H1 (cell line): ENCODE measurements around the gene UBXN1. TPM values are rescaled to one million over a fixed set of nuclear protein-coding genes. Genes with fewer than 3 reads are reported as not detected.

Source experiments
- CTCF ChIA-PET: fragments of 300-600 bp; sonication (Branson Sonifier 250); formaldehyde crosslinking; loops from one replicate; lab custom pipeline; 2021; ENCODE audit not compliant: partially characterized antibody; lab: Charles Lee
- POLR2A ChIA-PET: fragments of 300-600 bp; sonication (Branson Sonifier 250); formaldehyde crosslinking; loops from one replicate; lab custom pipeline; 2021; ENCODE audit warnings: inconsistent platforms; ENCODE audit not compliant: partially characterized antibody; lab: Charles Lee
- DNase-seq, 2 experiments: peaks; one replicate each; pipeline versions ENCODE4 v3.0.0 to v3.0.0-alpha.2; 2010 to 2022; ENCODE audit warnings: low spot score in 2 of 2, low read depth in 1 of 2, mixed read lengths in 1 of 2
- FAIRE-seq: peaks from 2 replicates; lab custom pipeline; 2011; peaks lifted over from hg19 to GRCh38; lab: Jason Lieb, UNC
- H2AFZ ChIP-seq: 2 replicates; pipeline ENCODE4 v1.8.1; 2012; ENCODE audit warnings: low read length, inconsistent platforms
- H2AK5ac ChIP-seq: 2 replicates; pipeline ENCODE4 v1.6.1; 2013; ENCODE audit warnings: low read depth, low read length
- H2BK120ac ChIP-seq: replicated peaks from 2 replicates; pipeline ENCODE3; 2013; ENCODE audit warnings: low read depth, low read length, inconsistent platforms
- H2BK12ac ChIP-seq: 2 replicates; pipeline ENCODE4 v1.6.1; 2013; ENCODE audit warnings: low read depth, low read length
- H2BK15ac ChIP-seq: 2 replicates; pipeline ENCODE4 v1.6.1; 2013; ENCODE audit warnings: low read length
- H2BK20ac ChIP-seq: 2 replicates; pipeline ENCODE4 v1.6.1; 2013; ENCODE audit warnings: low read length
- H2BK5ac ChIP-seq: 2 replicates; pipeline ENCODE4 v1.6.1; 2013; ENCODE audit warnings: low read depth, low read length
- H3K14ac ChIP-seq: 2 replicates; pipeline ENCODE4 v1.6.1; 2013; ENCODE audit warnings: inconsistent platforms; ENCODE audit not compliant: insufficient read length
- H3K18ac ChIP-seq: 2 replicates; pipeline ENCODE4 v1.6.1; 2013; ENCODE audit warnings: low read length; ENCODE audit errors: extremely low read depth
- H3K23ac ChIP-seq: 2 replicates; pipeline ENCODE4 v1.6.1; 2013; ENCODE audit warnings: inconsistent platforms; ENCODE audit not compliant: insufficient read length
- H3K23me2 ChIP-seq: 2 replicates; pipeline ENCODE4 v1.6.1; 2013; ENCODE audit warnings: low read depth, low read length
- H3K27ac ChIP-seq: 2 replicates; pipeline ENCODE4 v1.6.1; 2011; ENCODE audit warnings: low read depth, low read length, inconsistent platforms
- H3K27me3 ChIP-seq, 4 experiments: replicated peaks in 1 of 4; 1 replicate in 1 of 4; 2 replicates in 3 of 4; pipeline versions ENCODE4 v1.6.1 to v1.8.1; 2011 to 2013; ENCODE audit warnings: low read length in 3 of 4, mild to moderate bottlenecking in 3 of 4, inconsistent platforms in 2 of 4, mixed read lengths in 2 of 4, moderate library complexity in 1 of 4; ENCODE audit not compliant: control insufficient read depth in 3 of 4, insufficient read depth in 3 of 4; ENCODE audit errors: extremely low read depth in 1 of 4
- H3K36me3 ChIP-seq, 4 experiments: 2 replicates each; pipeline versions ENCODE4 v1.6.1 to v1.8.1; 2011 to 2013; ENCODE audit warnings: mild to moderate bottlenecking in 4 of 4, low read length in 3 of 4, moderate library complexity in 2 of 4, control low read depth in 1 of 4, inconsistent platforms in 1 of 4; ENCODE audit not compliant: insufficient read depth in 4 of 4, control insufficient read depth in 2 of 4
- H3K4ac ChIP-seq: replicated peaks from 2 replicates; pipeline ENCODE3; 2013; ENCODE audit warnings: low read length, low read depth, mixed read lengths, inconsistent platforms; ENCODE audit not compliant: insufficient read length
- H3K4me1 ChIP-seq, 4 experiments: replicated peaks in 1 of 4; 1 replicate in 1 of 4; 2 replicates in 3 of 4; pipeline versions ENCODE4 v1.6.1 to v1.8.1; 2011 to 2013; ENCODE audit warnings: low read length in 3 of 4, inconsistent platforms in 2 of 4, mixed read lengths in 1 of 4; ENCODE audit not compliant: insufficient read depth in 4 of 4, control insufficient read depth in 3 of 4
- H3K4me2 ChIP-seq, 2 experiments: 2 replicates each; pipeline versions ENCODE4 v1.6.1 to v1.8.1; 2011 to 2013; ENCODE audit warnings: low read depth in 2 of 2, low read length in 2 of 2, control low read depth in 1 of 2, inconsistent platforms in 1 of 2, mild to moderate bottlenecking in 1 of 2; ENCODE audit not compliant: insufficient read depth in 1 of 2
- H3K4me3 ChIP-seq, 4 experiments: fragments of 200-600, 300-600 bp in 1 of 4; sonication (generic), shearing (Covaris generic), sonication (Bioruptor Twin) in 1 of 4; 2 replicates each; pipeline versions ENCODE4 v1.5.1 to v1.8.1; 2011 to 2016; ENCODE audit warnings: low read length in 4 of 4, low read depth in 3 of 4, control low read depth in 2 of 4, inconsistent platforms in 2 of 4, mild to moderate bottlenecking in 2 of 4, mixed read lengths in 1 of 4, moderate library complexity in 1 of 4; ENCODE audit not compliant: insufficient read depth in 2 of 4; ENCODE audit errors: extremely low read depth in 1 of 4
- H3K56ac ChIP-seq: replicated peaks from 2 replicates; pipeline ENCODE3; 2013; ENCODE audit warnings: low read depth, mild to moderate bottlenecking, mixed read lengths, low read length, inconsistent platforms; ENCODE audit not compliant: insufficient read length
- H3K79me1 ChIP-seq: 2 replicates; pipeline ENCODE4 v1.6.1; 2013; ENCODE audit warnings: low read depth, low read length, control low read depth
- H3K79me2 ChIP-seq, 2 experiments: 2 replicates each; pipeline versions ENCODE4 v1.6.1 to v1.8.1; 2012 to 2013; ENCODE audit warnings: low read length in 2 of 2, mild to moderate bottlenecking in 2 of 2, inconsistent platforms in 1 of 2; ENCODE audit not compliant: insufficient read depth in 2 of 2, control insufficient read depth in 1 of 2
- H3K9ac ChIP-seq, 4 experiments: replicated peaks in 1 of 4; 1 replicate in 1 of 4; 2 replicates in 3 of 4; pipeline versions ENCODE4 v1.6.1 to v1.8.1; 2011 to 2013; ENCODE audit warnings: low read depth in 3 of 4, low read length in 3 of 4, control low read depth in 2 of 4, mild to moderate bottlenecking in 2 of 4, moderate library complexity in 2 of 4, inconsistent platforms in 1 of 4; ENCODE audit errors: extremely low read depth in 1 of 4
- H3K9me3 ChIP-seq, 2 experiments: 2 replicates each; pipeline versions ENCODE4 v1.6.1 to v1.8.1; 2012 to 2013; ENCODE audit warnings: mild to moderate bottlenecking in 2 of 2, moderate library complexity in 2 of 2, control low read depth in 1 of 2, inconsistent platforms in 1 of 2, low read depth in 1 of 2, low read length in 1 of 2, mixed read lengths in 1 of 2; ENCODE audit not compliant: insufficient read depth in 2 of 2
- H4K20me1 ChIP-seq, 2 experiments: replicated peaks in 1 of 2; 2 replicates each; pipeline versions ENCODE3 to v1.8.1; 2011 to 2013; ENCODE audit warnings: inconsistent platforms in 2 of 2, low read length in 2 of 2, mild to moderate bottlenecking in 1 of 2; ENCODE audit not compliant: insufficient read depth in 2 of 2, control insufficient read depth in 1 of 2
- H4K5ac ChIP-seq: 2 replicates; pipeline ENCODE4 v1.6.1; 2013; ENCODE audit warnings: low read length, low read depth, mixed read lengths, inconsistent platforms; ENCODE audit not compliant: insufficient read length
- H4K8ac ChIP-seq: 2 replicates; pipeline ENCODE4 v1.8.0; 2013; ENCODE audit warnings: mild to moderate bottlenecking, moderate library complexity, low read length, inconsistent platforms; ENCODE audit not compliant: insufficient read depth; ENCODE audit errors: extremely low read depth
- H4K91ac ChIP-seq: replicated peaks from 2 replicates; pipeline ENCODE3; 2013; ENCODE audit warnings: low read length, mixed read lengths, inconsistent platforms; ENCODE audit not compliant: insufficient read length
- KDM1A ChIP-seq: fragments of 200-600, 300-600 bp; sonication (generic); IDR thresholded peaks from 2 replicates; pipeline ENCODE4 v1.7.1; 2016; ENCODE audit warnings: mild to moderate bottlenecking, low read length, borderline replicate concordance
- WGBS, 2 experiments: shearing (Covaris generic) in 1 of 2; methylation state at CpG; one replicate each; pipeline versions ENCODE4 v1.1.6 to v1.1.7; 2013 to 2015; ENCODE audit warnings: low lambda C conversion rate in 2 of 2, mixed read lengths in 2 of 2, inconsistent platforms in 1 of 2, low coverage in 1 of 2, missing lambda C conversion rate in 1 of 2; ENCODE audit not compliant: insufficient replicate concordance in 2 of 2, insufficient coverage in 1 of 2, insufficient read length in 1 of 2; ENCODE audit errors: extremely low coverage in 1 of 2, missing lambda C conversion rate in 1 of 2; 5-methylcytosine and 5-hydroxymethylcytosine counted together
- polyA plus RNA-seq, 7 experiments: library from polyadenylated mRNA; depleted of rRNA in 3 of 7; stranded (reverse) in 5 of 7; unstranded in 2 of 7; fragments of >200 nt in 5 of 7; fragments of 200-250 nt in 2 of 7; gene quantifications; 1 replicate in 5 of 7; 2 replicates in 1 of 7; 4 replicates in 1 of 7; pipeline versions ENCODE4 v1.2.1 to v1.2.3, GENCODE V29; 2011 to 2013; ENCODE audit warnings: missing spikeins in 2 of 7, mixed read lengths in 2 of 7
- total RNA-seq: library from RNA; stranded (reverse); fragmentation: NEBNext Ultra II Directional; extraction: Animal tissue kit (Norgen Biotek cat#: 25700); gene quantifications from 2 replicates; pipeline ENCODE4 v1.2.1, GENCODE V29; 2021
- TF ChIP-seq, protein P1 (sequence below): IDR thresholded peaks from 2 replicates; pipeline ENCODE4 v1.6.1; 2012; ENCODE audit warnings: inconsistent platforms

Gene UBXN1
- total and polyA plus RNA-seq, 2 of the 8 experiments (the other 6 are each of a cell fraction or from before 2014, with no cell fraction given): 78.6 to 114 TPM

DNA sequence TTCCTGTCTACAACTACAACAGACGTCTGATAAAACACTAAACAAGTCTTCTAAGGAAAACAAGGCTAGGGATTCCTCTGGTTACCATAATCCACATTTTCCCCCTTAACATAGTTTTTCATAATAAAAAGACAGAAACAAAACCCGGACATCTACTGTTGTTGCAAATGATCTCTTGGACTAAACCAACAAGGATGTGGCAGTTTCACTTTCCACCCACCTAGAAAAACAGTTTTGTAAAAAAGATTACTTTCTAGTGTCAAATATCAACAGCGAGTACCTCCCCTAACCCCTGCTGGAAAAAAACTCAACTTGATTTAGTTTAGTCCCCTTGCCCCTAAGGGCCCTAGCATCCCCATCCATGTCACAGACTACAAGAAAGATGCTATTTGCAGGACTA is 34.0 kb upstream of the UBXN1 start:
- POLR2A ChIA-PET: interaction anchor here (0.9 to 61.4 kb wide), 6 partner anchors 10 to 177 kb away, joined by 3 to 2041 read pairs (median 4); partner anchors contain the start of genes C11orf98, CSKMT, GANAB and HNRNPUL2
- no peak for FAIRE-seq

More for the DNA sequence above, 34.0 kb upstream of the UBXN1 start:
- no peak overlapping the region for H4K91ac ChIP-seq
- peaks cover 0 to 3% of the 10 kb centered on the region in 2 experiments for H4K20me1 ChIP-seq
- H3K36me3 ChIP-seq: peaks cover 26 to 72% (median 50%) of the 10 kb centered on the region in 4 experiments
- WGBS, 2 experiments: 89% methylated on average over 3 of the region's 3 CpGs; no CpG with 5 or more reads in 1 of the 2 experiments
- no peak overlapping the region for H3K9ac ChIP-seq
- H3K4me3 ChIP-seq: no peak overlapping the region
- H2BK12ac ChIP-seq: no peak overlapping the region
- H3K14ac ChIP-seq: no peak overlapping the region
- H3K4me1 ChIP-seq: peaks cover 3 to 32% (median 14%) of the 10 kb centered on the region in 4 experiments
- H2BK5ac ChIP-seq: no peak overlapping the region
- H3K18ac ChIP-seq: no peak overlapping the region
- no peak overlapping the region for H2BK15ac ChIP-seq
- no peak overlapping the region for H2BK120ac ChIP-seq
- no peaks in the 10 kb centered on the region for H3K9me3 ChIP-seq
- DNase-seq: no peak
- no peak overlapping the region for H3K56ac ChIP-seq
- H4K8ac ChIP-seq: no peak overlapping the region
- no peak overlapping the region for H3K4ac ChIP-seq
- CTCF ChIA-PET: interaction anchor here (0.8 to 4.0 kb wide), 3 partner anchors 11 to 73 kb away, joined by 3 to 26 read pairs (median 3); partner anchors contain the start of gene TAF6L
- peaks cover 8% of the 10 kb centered on the region for H3K23me2 ChIP-seq
- TF ChIP-seq, protein P1, sequence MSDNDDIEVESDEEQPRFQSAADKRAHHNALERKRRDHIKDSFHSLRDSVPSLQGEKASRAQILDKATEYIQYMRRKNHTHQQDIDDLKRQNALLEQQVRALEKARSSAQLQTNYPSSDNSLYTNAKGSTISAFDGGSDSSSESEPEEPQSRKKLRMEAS: no peak
- TF ChIP-seq KDM1A: no peak
- no peak overlapping the region for H2AFZ ChIP-seq
- no peak overlapping the region for H2BK20ac ChIP-seq
- H3K27ac ChIP-seq: no peak overlapping the region
- no peaks in the 10 kb centered on the region; a peak in 1 of 7 replicates for H3K27me3 ChIP-seq
- peaks cover 0 to 11% of the 10 kb centered on the region in 2 experiments; a peak in 2 of 4 replicates for H3K79me2 ChIP-seq
- H2AK5ac ChIP-seq: no peak overlapping the region
- H3K23ac ChIP-seq: no peak overlapping the region
- no peak overlapping the region for H4K5ac ChIP-seq
- H3K4me2 ChIP-seq: no peak overlapping the region
- no peaks in the 10 kb centered on the region; the same call in 1 of the 2 replicates for H3K79me1 ChIP-seq
